BE2C (cell line): Measurements from ENCODE around the gene SORBS2.

Experiments
- DNase-seq: peaks from one replicate; pipeline ENCODE4 v3.0.0-alpha.2; 2020
- H3K27me3 ChIP-seq: fragments of 250-450 bp; sonication (Bioruptor Pico); 2 replicates; pipeline ENCODE4 v1.5.1; 2020; ENCODE audit warnings: mild to moderate bottlenecking
- H3K36me3 ChIP-seq: fragments of 250-450 bp; sonication (Bioruptor Pico); 2 replicates; pipeline ENCODE4 v1.5.1; 2020; ENCODE audit warnings: mild to moderate bottlenecking
- H3K4me1 ChIP-seq: fragments of 250-450 bp; sonication (Bioruptor Pico); 2 replicates; pipeline ENCODE4 v1.5.1; 2020
- H3K4me3 ChIP-seq: 2 replicates; pipeline ENCODE4 v1.5.1; 2011; ENCODE audit warnings: low read depth, low read length
- H3K9me3 ChIP-seq: fragments of 250-450 bp; sonication (Bioruptor Pico); 2 replicates; pipeline ENCODE4 v1.5.1; 2020
- CTCF ChIP-seq: IDR thresholded peaks from 2 replicates; pipeline ENCODE4 v1.5.1; 2012; ENCODE audit warnings: mild to moderate bottlenecking, low read depth, low read length

SORBS2 gene

DNA sequence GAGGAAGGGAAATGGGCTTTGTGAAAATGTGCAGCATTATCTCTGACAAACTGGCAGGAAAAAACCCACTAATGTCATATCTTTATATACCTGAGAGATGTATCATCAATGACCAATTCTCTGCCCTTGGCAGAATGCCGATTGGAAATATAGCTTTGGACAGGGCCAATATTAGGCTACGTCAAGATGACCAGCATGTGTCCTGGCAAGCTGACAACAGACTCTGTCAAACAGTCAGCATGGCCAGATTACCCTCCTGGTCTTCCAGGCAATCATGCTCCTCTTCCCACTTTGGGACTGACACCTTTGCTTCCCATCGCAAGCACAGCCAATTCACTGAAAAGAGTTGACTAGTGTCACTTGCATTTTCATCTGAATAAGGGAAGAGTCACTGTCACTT lies 57.0 kb downstream of the SORBS2 start:
- no peak overlapping the region for H3K4me3 ChIP-seq
- no peaks in the 10 kb centered on the region for H3K36me3 ChIP-seq
- TF ChIP-seq CTCF = no peak
- no peaks in the 10 kb centered on the region for H3K27me3 ChIP-seq
- no peaks in the 10 kb centered on the region for H3K4me1 ChIP-seq
- H3K9me3 ChIP-seq = no peaks in the 10 kb centered on the region
- DNase-seq = no peak

DNA sequence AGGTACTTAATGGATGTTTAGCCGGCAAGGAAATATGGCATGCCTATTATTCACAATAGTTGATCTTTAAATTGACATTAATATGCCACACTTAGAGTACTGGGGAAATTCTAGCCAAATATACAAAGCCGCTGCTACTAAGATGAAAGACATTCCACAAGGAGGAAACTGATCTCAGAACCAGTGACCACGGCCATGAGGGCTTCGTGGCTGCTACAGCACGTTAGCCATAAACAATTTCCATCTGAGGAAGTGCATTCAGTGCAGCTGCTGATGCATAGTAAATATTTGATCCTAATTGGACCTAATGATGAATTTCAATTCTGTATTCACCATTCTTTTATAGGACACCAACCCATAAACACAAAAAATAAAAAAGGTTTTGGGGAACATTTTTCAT lies 59.1 kb downstream of the SORBS2 start:
- no peak for TF ChIP-seq CTCF
- Histone ChIP-seq H3K4me3 (no peak overlapping the region), H3K4me1 (no peaks in the 10 kb centered on the region), H3K27me3 (no peaks in the 10 kb centered on the region), H3K9me3 (no peaks in the 10 kb centered on the region), H3K36me3 (no peaks in the 10 kb centered on the region)
- no peak for DNase-seq

- no peaks in the 10 kb centered on the region for H3K27me3 ChIP-seq
- no peaks in the 10 kb centered on the region for H3K4me1 ChIP-seq
- no peak overlapping the region for H3K4me3 ChIP-seq
- no peak for TF ChIP-seq CTCF
- no peak for DNase-seq
- no peaks in the 10 kb centered on the region for H3K9me3 ChIP-seq
- no peaks in the 10 kb centered on the region for H3K36me3 ChIP-seq
Observed at GRCh38 chr4:185749858-185750257, 62.1 kb downstream of the SORBS2 start.

GRCh38 chr4:185748901-185749390 lies 63.0 kb downstream of the SORBS2 start:
- H3K27me3 ChIP-seq = no peaks in the 10 kb centered on the region
- no peak for DNase-seq
- H3K4me3 ChIP-seq = no peak overlapping the region
- no peaks in the 10 kb centered on the region for H3K36me3 ChIP-seq
- H3K9me3 ChIP-seq = no peaks in the 10 kb centered on the region
- no peaks in the 10 kb centered on the region for H3K4me1 ChIP-seq
- TF ChIP-seq CTCF = no peak

GRCh38 chr4:185745891-185746290 lies 66.1 kb downstream of the SORBS2 start:
- Histone ChIP-seq H3K4me1 (no peaks in the 10 kb centered on the region), H3K27me3 (no peaks in the 10 kb centered on the region), H3K9me3 (no peaks in the 10 kb centered on the region), H3K4me3 (no peak overlapping the region), H3K36me3 (no peaks in the 10 kb centered on the region)
- TF ChIP-seq CTCF = no peak
- no peak for DNase-seq

DNA sequence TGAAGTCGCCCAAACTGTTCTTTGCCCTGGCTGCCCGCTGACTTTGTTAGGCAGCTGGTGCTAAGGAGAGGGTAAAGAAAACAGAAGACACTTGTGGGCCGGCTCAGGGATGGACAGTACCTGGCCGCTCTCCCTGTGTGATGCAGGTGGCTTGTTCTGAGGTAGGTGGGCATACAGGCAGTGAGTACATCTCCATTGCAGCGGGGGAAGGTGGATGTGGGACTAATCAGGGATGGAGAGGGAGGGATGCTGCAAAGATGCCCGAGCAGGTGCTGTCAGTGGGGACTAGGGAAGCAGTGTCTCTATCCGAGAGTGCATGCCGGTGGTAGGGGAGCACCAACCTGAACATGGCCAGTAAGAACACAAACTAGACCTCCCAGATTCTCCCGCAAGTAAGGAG lies 67.0 kb downstream of the SORBS2 start:
- no peaks in the 10 kb centered on the region for H3K27me3 ChIP-seq
- no peak for TF ChIP-seq CTCF
- H3K4me1 ChIP-seq = no peaks in the 10 kb centered on the region
- no peaks in the 10 kb centered on the region for H3K36me3 ChIP-seq
- H3K9me3 ChIP-seq = no peaks in the 10 kb centered on the region
- no peak overlapping the region for H3K4me3 ChIP-seq
- DNase-seq = no peak
